ENCODE measurements around the gene SPRR1A. TPM values are rescaled to one million over a fixed set of nuclear protein-coding genes. Genes with fewer than 3 reads are reported as not detected.
"Not testable (repeated sequence)": the region's sequence is repeated elsewhere in the genome, so short reads cannot be mapped to it uniquely, and the experiment has no call there.

The SPRR1A gene
- total and polyA plus RNA-seq, 2 donors = 41.1 TPM; not detected in 1

DNA sequence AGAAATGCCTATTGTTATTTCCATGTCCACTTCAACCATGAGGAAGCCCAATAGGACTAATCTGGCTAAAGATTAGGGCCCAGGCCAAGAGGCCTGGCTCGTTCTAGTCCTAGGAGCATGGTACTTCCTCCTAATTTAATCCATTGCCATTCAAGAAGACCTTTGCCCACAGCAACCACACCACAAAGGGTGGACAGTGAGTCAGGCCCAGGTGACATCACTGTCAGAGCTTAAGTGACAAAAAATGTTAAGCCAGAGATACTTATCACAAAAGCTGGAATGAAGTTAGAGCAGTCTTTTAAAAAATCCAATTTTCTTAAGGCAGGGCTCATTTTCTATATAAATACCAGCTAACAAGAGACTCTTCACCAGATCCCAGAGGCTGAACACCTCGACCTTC is 17.5 kb downstream of the SPRR1A start, which contains the start of gene SPRR3:
SPRR3 (plus strand) TSS at position 368 of the 400 bp plus-strand sequence. CDS start 1,272 bp downstream, outside the sequence.
- no peaks in the 10 kb centered on the region for H3K27me3 ChIP-seq (ENCODE audit: control insufficient read depth in 2 of 2, insufficient read depth in 1 of 2, low read length in 1 of 2)
- H3K9me3 ChIP-seq (ENCODE audit: control insufficient read depth in 2 of 2, insufficient read depth in 1 of 2, low read length in 1 of 2) = no peaks in the 10 kb centered on the region
- WGBS = 79% methylated on average over 2 of the region's 2 CpGs
- no peak within 1 kb of the TSS for H3K27ac ChIP-seq (ENCODE audit: low read depth in 1 of 2, low read length in 1 of 2)
- no peaks in the 10 kb centered on the region for H3K36me3 ChIP-seq (ENCODE audit: control insufficient read depth in 2 of 2, insufficient read depth in 2 of 2, low read length in 1 of 2)
- no peak within 1 kb of the TSS for H3K4me3 ChIP-seq (ENCODE audit: low read length in 2 of 2)
- H3K4me1 ChIP-seq (ENCODE audit: control insufficient read depth in 2 of 2, insufficient read depth in 2 of 2, low read length in 2 of 2) = no peaks in the 10 kb centered on the region
- no peak for DNase-seq (ENCODE audit: low read depth in 6 of 9, low spot score in 9 of 9)

DNA sequence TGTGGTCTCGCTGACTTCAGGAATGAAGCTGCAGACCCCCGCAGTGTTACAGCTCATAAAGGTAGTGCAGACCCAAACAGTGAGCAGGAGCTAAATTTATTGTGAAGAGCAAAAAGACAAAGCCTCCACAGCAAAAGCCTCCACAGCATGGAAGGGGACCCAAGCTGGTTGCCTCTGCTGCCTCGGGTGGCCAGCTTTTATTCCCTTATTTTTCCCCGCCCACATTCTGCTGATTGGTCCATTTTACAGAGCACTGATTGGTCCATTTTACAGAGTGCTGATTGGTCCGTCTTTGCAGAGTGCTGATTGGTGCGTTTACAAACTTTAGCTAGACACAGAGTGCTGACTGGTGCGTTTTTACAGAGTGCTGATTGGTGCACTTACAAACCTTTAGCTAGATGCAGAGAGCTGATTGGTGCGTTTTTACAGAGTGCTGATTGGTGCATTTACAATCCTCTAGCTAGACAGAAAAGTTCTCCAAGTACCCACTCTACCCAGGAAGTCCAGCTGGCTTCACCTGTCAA is 27.4 kb downstream of the SPRR1A start:
- H3K4me1 ChIP-seq (ENCODE audit: control insufficient read depth in 2 of 2, insufficient read depth in 2 of 2, low read length in 2 of 2); H3K36me3 ChIP-seq (ENCODE audit: control insufficient read depth in 2 of 2, insufficient read depth in 2 of 2, low read length in 1 of 2); H3K4me3 ChIP-seq (ENCODE audit: low read length in 2 of 2); H3K27me3 ChIP-seq (ENCODE audit: control insufficient read depth in 2 of 2, insufficient read depth in 1 of 2, low read length in 1 of 2); H3K27ac ChIP-seq (ENCODE audit: low read depth in 1 of 2, low read length in 1 of 2); H3K9me3 ChIP-seq (ENCODE audit: control insufficient read depth in 2 of 2, insufficient read depth in 1 of 2, low read length in 1 of 2); DNase-seq (ENCODE audit: low read depth in 6 of 9, low spot score in 9 of 9): not testable (repeated sequence)
- 93% methylated on average over 8 of the region's 8 CpGs for WGBS

DNA sequence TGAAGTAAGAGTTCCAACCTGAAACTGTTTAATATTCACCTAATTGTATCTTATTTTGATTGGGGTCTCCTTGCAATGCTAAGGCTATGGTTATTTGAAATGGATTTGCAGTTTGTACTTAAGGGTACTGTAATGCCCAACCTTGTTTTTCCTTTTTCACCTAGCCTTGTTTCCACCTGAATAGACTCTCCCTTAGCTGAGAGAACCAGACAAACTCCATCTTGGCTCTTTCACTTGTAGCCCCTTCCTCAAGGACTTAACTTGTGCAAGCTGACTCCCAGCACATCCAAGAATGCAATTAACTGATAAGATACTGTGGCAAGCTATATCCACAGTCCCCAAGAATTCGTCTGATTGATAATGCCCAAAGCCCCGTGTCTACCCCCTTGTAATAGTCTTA is 37.9 kb downstream of the SPRR1A start:
- not testable (repeated sequence) for H3K4me1 ChIP-seq (ENCODE audit: control insufficient read depth in 2 of 2, insufficient read depth in 2 of 2, low read length in 2 of 2); DNase-seq (ENCODE audit: low read depth in 6 of 9, low spot score in 9 of 9); H3K4me3 ChIP-seq (ENCODE audit: low read length in 2 of 2); H3K36me3 ChIP-seq (ENCODE audit: control insufficient read depth in 2 of 2, insufficient read depth in 2 of 2, low read length in 1 of 2); H3K27ac ChIP-seq (ENCODE audit: low read depth in 1 of 2, low read length in 1 of 2); H3K9me3 ChIP-seq (ENCODE audit: control insufficient read depth in 2 of 2, insufficient read depth in 1 of 2, low read length in 1 of 2); H3K27me3 ChIP-seq (ENCODE audit: control insufficient read depth in 2 of 2, insufficient read depth in 1 of 2, low read length in 1 of 2)
- WGBS = 41% methylated on average over 2 of the region's 2 CpGs

- not testable (repeated sequence) for H3K27me3 ChIP-seq (ENCODE audit: control insufficient read depth in 2 of 2, insufficient read depth in 1 of 2, low read length in 1 of 2); H3K4me3 ChIP-seq (ENCODE audit: low read length in 2 of 2); H3K27ac ChIP-seq (ENCODE audit: low read depth in 1 of 2, low read length in 1 of 2); H3K4me1 ChIP-seq (ENCODE audit: control insufficient read depth in 2 of 2, insufficient read depth in 2 of 2, low read length in 2 of 2); H3K36me3 ChIP-seq (ENCODE audit: control insufficient read depth in 2 of 2, insufficient read depth in 2 of 2, low read length in 1 of 2); H3K9me3 ChIP-seq (ENCODE audit: control insufficient read depth in 2 of 2, insufficient read depth in 1 of 2, low read length in 1 of 2); DNase-seq (ENCODE audit: low read depth in 6 of 9, low spot score in 9 of 9)
- WGBS = 44% methylated on average over 9 of the region's 9 CpGs
Observed at GRCh38 chr1:153022340-153022739, 38.5 kb downstream of the SPRR1A start.

- Histone ChIP-seq H3K36me3 (ENCODE audit: control insufficient read depth in 2 of 2, insufficient read depth in 2 of 2, low read length in 1 of 2) (no peaks in the 10 kb centered on the region), H3K4me3 (ENCODE audit: low read length in 2 of 2) (no peak overlapping the region), H3K9me3 (ENCODE audit: control insufficient read depth in 2 of 2, insufficient read depth in 1 of 2, low read length in 1 of 2) (no peaks in the 10 kb centered on the region), H3K27ac (ENCODE audit: low read depth in 1 of 2, low read length in 1 of 2) (no peak overlapping the region), H3K4me1 (ENCODE audit: control insufficient read depth in 2 of 2, insufficient read depth in 2 of 2, low read length in 2 of 2) (no peaks in the 10 kb centered on the region), H3K27me3 (ENCODE audit: control insufficient read depth in 2 of 2, insufficient read depth in 1 of 2, low read length in 1 of 2) (no peaks in the 10 kb centered on the region)
- 95% methylated on average over 7 of the region's 7 CpGs for WGBS
- DNase-seq (ENCODE audit: low read depth in 6 of 9, low spot score in 9 of 9) = no peak
Observed at GRCh38 chr1:153023109-153023508, 39.2 kb downstream of the SPRR1A start.

DNA sequence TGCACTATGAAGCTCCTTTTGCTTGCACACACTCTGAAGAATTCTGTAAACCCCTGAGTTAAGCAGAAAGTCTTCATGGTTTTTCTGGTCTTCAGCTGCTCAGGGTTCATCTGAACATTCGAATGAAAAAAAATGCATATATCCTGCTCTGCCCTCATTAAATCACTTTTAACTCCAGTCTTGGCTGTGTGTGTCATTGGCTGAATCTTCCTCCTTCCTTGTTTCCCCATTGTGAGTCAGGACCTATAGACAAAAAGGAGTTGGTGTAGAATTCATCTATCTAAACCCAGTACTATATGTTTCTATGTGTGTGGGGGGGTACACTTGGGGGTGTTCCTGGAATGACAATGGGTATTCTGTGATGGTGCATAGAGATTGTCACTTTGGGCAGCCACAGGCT is 40.5 kb downstream of the SPRR1A start:
- Histone ChIP-seq H3K4me1 (ENCODE audit: control insufficient read depth in 2 of 2, insufficient read depth in 2 of 2, low read length in 2 of 2) (no peaks in the 10 kb centered on the region), H3K4me3 (ENCODE audit: low read length in 2 of 2) (no peak overlapping the region), H3K9me3 (ENCODE audit: control insufficient read depth in 2 of 2, insufficient read depth in 1 of 2, low read length in 1 of 2) (no peaks in the 10 kb centered on the region), H3K36me3 (ENCODE audit: control insufficient read depth in 2 of 2, insufficient read depth in 2 of 2, low read length in 1 of 2) (no peaks in the 10 kb centered on the region), H3K27me3 (ENCODE audit: control insufficient read depth in 2 of 2, insufficient read depth in 1 of 2, low read length in 1 of 2) (no peaks in the 10 kb centered on the region), H3K27ac (ENCODE audit: low read depth in 1 of 2, low read length in 1 of 2) (no peak overlapping the region)
- no peak for DNase-seq (ENCODE audit: low read depth in 6 of 9, low spot score in 9 of 9)
- 95% methylated on average over 1 of the region's 1 CpG for WGBS

DNA sequence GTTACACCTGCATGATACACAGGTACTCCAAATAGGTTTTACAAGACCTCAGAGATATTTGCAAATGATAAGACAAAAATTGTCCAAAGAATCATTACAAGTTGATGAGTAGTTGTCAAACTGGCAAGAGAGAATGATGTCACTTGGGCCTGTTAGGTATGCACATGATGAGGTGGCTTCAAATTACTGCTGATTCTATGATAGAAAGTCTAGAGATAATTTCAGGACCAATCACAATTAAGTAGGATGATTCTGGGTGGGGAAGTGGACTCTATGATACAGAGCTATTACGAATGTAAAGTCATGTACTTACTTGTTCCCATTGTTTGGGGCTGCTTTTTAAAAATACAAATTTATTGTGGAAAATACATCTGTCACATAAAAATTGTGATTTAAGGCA is 41.9 kb downstream of the SPRR1A start:
- no peaks in the 10 kb centered on the region for H3K27me3 ChIP-seq (ENCODE audit: control insufficient read depth in 2 of 2, insufficient read depth in 1 of 2, low read length in 1 of 2)
- no peak overlapping the region for H3K4me3 ChIP-seq (ENCODE audit: low read length in 2 of 2)
- 88% methylated on average over 1 of the region's 1 CpG for WGBS
- no peaks in the 10 kb centered on the region for H3K9me3 ChIP-seq (ENCODE audit: control insufficient read depth in 2 of 2, insufficient read depth in 1 of 2, low read length in 1 of 2)
- no peaks in the 10 kb centered on the region for H3K36me3 ChIP-seq (ENCODE audit: control insufficient read depth in 2 of 2, insufficient read depth in 2 of 2, low read length in 1 of 2)
- H3K4me1 ChIP-seq (ENCODE audit: control insufficient read depth in 2 of 2, insufficient read depth in 2 of 2, low read length in 2 of 2) = no peaks in the 10 kb centered on the region
- no peak overlapping the region for H3K27ac ChIP-seq (ENCODE audit: low read depth in 1 of 2, low read length in 1 of 2)
- no peak for DNase-seq (ENCODE audit: low read depth in 6 of 9, low spot score in 9 of 9)

GRCh38 chr1:153028766-153029165 is 44.9 kb downstream of the SPRR1A start:
- Histone ChIP-seq H3K4me1 (ENCODE audit: control insufficient read depth in 2 of 2, insufficient read depth in 2 of 2, low read length in 2 of 2) (no peaks in the 10 kb centered on the region), H3K36me3 (ENCODE audit: control insufficient read depth in 2 of 2, insufficient read depth in 2 of 2, low read length in 1 of 2) (no peaks in the 10 kb centered on the region), H3K4me3 (ENCODE audit: low read length in 2 of 2) (no peak overlapping the region), H3K27me3 (ENCODE audit: control insufficient read depth in 2 of 2, insufficient read depth in 1 of 2, low read length in 1 of 2) (no peaks in the 10 kb centered on the region), H3K9me3 (ENCODE audit: control insufficient read depth in 2 of 2, insufficient read depth in 1 of 2, low read length in 1 of 2) (no peaks in the 10 kb centered on the region), H3K27ac (ENCODE audit: low read depth in 1 of 2, low read length in 1 of 2) (no peak overlapping the region)
- WGBS = 89% methylated on average over 1 of the region's 1 CpG
- no peak for DNase-seq (ENCODE audit: low read depth in 6 of 9, low spot score in 9 of 9)

DNA sequence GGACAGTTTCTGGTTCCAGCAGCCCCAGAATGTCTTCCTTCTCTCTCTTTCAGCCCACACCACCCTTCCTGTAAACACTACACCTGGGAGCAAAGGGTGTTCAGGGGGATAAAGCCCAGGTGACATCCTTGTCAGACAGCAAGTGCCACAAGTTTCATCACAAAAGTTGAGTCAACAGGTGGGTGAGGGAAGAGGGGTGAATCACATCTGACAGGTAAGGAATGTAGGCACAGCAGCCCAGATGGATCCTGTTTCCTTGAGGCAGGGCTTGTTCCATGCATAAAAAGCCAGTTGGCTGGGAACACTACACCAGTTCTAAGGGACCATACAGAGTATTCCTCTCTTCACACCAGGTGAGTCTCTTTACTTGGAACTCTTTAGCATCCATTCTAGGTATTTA is 47.0 kb downstream of the SPRR1A start, which contains the start of gene SPRR1B:
SPRR1B (plus strand) TSS at position 309 of the 400 bp plus-strand sequence. CDS start 1,143 bp downstream, outside the sequence.
- Histone ChIP-seq H3K27me3 (ENCODE audit: control insufficient read depth in 2 of 2, insufficient read depth in 1 of 2, low read length in 1 of 2) (no peaks in the 10 kb centered on the region), H3K4me3 (ENCODE audit: low read length in 2 of 2) (no peak within 1 kb of the TSS)

DNA sequence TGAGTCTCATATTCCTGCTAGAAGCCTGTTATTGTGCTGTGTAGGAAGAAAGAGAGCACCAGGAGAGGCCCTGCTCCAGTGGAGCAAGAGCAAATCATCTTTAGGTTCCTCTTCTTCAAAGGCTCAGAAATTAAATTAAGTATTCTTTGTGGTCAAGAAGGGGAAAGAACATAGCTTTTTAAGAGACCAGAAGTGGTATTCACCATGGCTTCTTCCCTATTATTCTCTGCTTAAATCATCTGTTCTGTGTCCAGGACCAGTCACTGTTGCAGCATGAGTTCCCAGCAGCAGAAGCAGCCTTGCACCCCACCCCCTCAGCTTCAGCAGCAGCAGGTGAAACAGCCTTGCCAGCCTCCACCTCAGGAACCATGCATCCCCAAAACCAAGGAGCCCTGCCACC is 48.2 kb downstream of the SPRR1A start:
- DNase-seq (ENCODE audit: low read depth in 6 of 9, low spot score in 9 of 9) = no peak
- no peak overlapping the region for H3K4me3 ChIP-seq (ENCODE audit: low read length in 2 of 2)
- H3K27ac ChIP-seq (ENCODE audit: low read depth in 1 of 2, low read length in 1 of 2) = no peak overlapping the region
- no peaks in the 10 kb centered on the region for H3K4me1 ChIP-seq (ENCODE audit: control insufficient read depth in 2 of 2, insufficient read depth in 2 of 2, low read length in 2 of 2)
- H3K36me3 ChIP-seq (ENCODE audit: control insufficient read depth in 2 of 2, insufficient read depth in 2 of 2, low read length in 1 of 2) = no peaks in the 10 kb centered on the region
- no peaks in the 10 kb centered on the region for H3K27me3 ChIP-seq (ENCODE audit: control insufficient read depth in 2 of 2, insufficient read depth in 1 of 2, low read length in 1 of 2)
- no peaks in the 10 kb centered on the region for H3K9me3 ChIP-seq (ENCODE audit: control insufficient read depth in 2 of 2, insufficient read depth in 1 of 2, low read length in 1 of 2)

More for the DNA sequence above, 47.0 kb downstream of the SPRR1A start, which contains the start of gene SPRR1B:
- Histone ChIP-seq H3K4me1 (ENCODE audit: control insufficient read depth in 2 of 2, insufficient read depth in 2 of 2, low read length in 2 of 2) (no peaks in the 10 kb centered on the region), H3K9me3 (ENCODE audit: control insufficient read depth in 2 of 2, insufficient read depth in 1 of 2, low read length in 1 of 2) (no peaks in the 10 kb centered on the region), H3K36me3 (ENCODE audit: control insufficient read depth in 2 of 2, insufficient read depth in 2 of 2, low read length in 1 of 2) (no peaks in the 10 kb centered on the region), H3K27ac (ENCODE audit: low read depth in 1 of 2, low read length in 1 of 2) (no peak within 1 kb of the TSS)
- DNase-seq (ENCODE audit: low read depth in 6 of 9, low spot score in 9 of 9) = no peak
